GM19455 (cell line): ENCODE measurements around the gene SYNGAP1.

ENCODE experiments used
- ATAC-seq: cut with Tn5 transposase; IDR thresholded peaks from one replicate; pipeline ENCODE4 v1.9.1; 2021; ENCODE audit not compliant: unreplicated experiment

SYNGAP1 gene

DNA sequence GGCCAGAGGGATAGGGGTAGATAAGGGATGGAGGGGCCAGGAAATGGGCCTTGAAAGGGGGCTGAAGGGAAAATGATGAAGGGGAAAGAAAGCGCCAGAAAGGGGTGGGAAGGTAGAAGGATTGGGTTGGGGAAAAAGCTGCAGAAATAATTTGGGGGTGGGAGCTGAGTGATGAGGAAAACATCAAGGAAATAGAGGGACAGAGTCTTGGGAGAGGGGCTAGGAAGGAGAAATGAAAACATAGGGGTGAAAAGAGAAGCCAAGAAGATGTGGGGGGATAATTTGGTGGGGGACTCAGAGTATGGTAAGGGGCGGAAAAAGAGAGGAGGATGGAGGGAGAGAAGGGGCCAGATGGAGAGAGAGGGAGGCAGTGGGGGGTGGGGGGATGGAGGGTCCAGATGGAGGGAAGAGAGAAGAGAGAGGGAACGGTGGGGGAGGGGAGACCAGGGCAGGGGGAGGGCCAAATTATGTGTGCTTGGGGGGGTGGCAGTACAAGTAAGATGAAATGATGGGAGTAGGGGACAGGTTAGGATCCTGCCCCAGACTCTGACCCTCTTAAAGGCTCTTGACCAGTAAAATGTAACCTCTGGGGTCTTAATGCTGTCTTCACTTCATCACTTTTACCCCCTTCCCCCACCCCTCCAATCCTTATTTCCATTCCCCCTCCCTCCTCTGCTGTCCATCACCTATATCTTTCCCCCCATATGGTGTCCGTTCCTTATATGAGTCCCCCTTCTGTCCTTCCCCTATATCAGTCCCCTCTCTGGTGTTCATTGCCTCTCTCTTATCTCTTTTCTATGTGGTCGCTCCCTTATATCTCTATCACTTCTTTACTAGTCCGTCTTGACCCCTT lies 852 bp downstream of the SYNGAP1 start:
- no peak for ATAC-seq

DNA sequence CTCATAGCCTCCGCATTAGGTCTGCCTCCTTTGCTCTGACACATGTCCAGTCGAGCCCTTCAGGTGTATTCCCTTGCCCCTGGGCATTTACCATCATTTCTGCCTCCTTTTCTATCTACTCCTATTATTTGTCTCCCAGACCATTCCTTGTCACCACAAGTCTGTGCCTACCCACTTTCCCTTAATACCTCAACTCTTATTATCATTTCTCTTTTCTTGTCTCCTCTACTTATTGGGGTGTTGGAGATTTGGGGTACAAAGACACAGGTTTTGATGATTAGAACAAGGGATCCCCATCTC lies 1.4 kb downstream of the SYNGAP1 start:
- ATAC-seq = no peak

DNA sequence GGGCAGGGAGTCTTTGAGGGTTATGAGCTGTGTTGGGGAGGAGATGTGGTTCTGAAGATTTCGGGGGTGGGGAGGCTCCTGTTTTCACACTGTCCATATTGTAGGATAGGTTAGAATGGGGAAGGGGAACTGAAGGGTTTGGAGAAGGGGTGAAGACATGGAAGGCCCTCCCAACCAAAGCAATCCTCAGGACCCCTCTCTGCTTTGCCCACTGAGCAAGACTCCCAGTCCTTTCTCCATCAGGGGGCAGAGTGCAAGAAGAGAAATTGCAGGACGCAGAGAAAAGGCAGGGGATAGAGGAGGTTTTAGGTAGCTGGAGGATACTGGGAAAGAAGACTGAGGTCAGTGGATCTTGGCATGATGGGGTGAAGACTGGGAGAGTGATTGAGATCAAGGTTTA lies 3.9 kb downstream of the SYNGAP1 start:
- no peak for ATAC-seq

DNA sequence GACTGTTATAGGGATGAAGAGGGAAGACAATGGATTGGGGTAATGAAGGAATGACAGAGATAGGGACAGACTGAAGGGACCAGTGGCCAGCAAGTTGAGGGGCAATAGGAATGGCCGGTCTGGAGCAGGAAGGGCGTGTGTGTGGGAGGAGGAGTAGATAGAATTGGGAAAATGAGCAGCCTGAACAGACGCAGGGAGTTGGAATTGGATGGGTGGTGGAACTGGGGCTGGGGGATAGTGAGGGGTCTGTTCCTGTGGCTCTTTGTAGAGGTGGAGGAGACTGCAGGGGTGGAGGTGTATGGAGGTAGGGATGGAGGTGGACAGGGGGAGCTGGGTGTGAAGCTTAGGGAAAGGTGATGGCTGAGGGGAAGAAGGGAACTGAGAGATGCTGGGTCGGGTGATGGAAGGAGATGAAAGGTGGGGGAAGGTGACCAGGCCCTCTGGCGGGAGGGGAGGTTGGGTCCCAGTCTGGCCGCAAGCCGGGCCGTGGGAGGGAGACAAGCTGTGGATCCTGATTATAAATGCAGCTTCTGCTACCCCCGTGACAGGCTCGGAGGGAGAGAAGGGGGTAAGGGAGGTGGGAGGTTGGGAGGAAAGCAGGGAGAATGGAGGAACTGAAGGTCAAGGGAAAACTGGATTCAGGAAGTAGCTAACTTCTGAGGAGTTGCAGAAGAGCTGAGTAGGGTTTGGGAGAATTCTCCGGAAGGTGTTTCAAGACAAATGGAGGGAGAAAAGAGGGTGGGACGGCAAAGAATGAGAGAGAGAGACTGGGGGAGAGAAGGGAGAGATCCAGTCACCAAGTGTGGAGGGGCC lies 5.2 kb downstream of the SYNGAP1 start:
- ATAC-seq = no peak

DNA sequence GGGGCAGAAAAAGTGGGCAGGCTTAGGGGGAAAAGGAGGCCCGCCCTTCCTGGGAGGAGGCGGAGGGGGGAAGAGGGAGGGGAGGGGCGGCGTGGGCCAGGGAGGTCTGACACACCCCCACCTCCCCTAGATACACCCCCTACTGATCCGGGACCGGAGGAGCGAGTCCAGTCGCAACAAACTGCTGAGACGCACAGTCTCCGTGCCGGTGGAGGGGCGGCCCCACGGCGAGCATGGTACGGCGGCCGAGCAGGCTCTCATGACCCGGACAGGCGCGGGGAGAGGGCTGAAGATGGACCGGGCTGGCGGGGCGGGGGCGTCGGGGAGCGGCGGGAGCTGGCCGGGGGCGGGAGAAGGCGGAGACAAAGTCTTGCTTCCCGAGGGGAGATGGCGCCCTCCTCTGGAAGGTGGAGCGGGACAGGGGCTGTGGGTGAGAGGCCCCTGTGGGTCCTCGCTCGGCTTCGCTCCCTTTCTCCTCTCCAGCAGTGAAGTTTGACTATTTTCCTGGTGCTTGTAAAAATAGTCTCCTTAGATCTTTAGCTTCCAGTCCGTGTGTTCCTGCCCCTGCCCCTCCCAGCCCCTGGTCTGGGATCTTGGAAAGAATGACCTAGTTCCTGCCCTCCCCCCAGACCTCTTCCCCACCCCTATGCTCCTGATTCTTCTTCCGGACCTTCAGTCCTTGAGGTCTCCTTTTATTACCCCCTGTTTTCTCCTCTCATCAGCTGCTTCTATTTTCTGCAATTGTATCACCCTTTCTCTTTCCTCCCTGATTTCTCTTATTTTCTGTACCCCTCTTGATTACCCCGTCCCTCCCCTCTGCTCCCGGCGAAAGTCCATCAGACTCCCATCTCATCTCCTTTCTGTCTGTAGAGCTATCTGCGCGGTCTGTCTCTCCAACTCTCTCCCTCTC lies 6.1 kb downstream of the SYNGAP1 start:
- no peak for ATAC-seq

DNA sequence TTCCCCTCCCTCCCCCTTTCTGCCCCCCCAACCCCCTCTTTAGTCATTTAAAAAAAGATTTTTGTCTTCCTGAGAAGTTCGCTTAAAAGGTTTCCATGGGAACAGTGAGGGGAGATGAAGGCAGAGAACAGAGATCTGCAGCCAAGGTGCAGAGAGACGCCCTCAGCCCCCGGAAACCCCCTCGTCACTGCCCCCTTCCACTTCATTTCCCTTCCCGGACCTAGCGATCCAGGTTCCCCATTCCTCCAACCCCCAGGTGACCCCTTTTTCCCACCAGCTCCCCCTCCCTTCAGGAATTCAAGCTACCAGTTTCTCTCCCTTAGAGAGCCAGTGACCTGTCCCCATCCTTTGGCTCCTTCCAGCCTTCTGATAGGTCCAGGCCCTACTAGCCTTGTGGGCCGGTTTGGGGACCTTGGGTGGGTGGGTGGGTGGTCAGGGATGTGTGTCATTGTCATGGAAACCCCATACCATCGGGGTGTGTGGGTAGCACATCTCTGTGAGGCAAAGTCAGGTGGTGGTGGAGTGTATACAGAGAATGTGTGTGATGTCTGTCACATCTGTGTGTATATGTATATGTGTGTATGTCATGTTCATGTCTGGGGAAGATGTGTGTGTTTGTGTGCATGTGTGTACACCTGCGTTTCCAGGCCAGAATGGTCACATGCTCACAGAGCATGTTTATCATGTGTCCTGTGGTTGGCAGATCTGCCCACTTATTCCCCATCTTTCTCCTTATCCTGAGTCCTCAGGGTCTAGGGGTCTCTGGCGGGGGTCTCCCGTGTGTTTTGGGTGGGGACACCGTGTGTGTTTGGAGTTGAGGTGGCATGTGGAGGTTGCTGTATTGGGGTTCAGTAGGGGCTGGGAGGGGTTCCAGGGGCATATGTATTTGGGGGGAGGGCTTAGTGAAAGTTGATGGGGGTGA lies 7.0 kb downstream of the SYNGAP1 start:
- ATAC-seq = no peak

DNA sequence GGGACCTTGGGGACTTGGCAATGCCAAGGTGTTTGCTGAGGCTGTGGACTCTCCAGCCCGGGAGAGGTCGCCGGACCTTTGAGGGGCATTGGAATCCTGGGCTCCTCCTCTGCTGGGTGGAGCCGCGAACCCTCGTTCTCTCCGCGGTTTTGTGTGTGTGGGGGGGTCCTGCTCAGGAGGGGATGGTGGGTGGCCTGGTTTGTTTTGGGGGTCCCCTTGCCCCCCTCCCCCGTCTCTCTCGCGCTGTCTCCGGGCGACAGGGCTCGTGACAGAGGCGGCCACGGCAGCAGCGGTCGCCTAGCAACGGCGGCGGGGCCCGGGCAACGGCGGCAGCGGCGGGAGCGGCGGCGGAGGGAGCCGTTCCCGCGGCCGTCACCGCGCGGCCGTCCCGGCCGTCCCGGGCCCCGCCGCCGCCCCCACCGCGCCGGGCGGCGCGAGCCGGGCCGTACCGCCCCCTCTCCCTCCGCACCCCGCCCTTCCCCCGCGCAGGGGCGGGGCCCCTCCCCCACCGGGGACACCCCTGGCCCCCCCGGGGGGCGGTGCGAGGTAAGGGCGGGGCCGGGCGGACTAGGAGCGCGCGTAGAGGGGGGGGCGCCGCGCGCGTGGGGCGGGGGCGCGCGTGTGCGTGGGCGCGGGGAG lies 7.8 kb downstream of the SYNGAP1 start:
- no peak for ATAC-seq

DNA sequence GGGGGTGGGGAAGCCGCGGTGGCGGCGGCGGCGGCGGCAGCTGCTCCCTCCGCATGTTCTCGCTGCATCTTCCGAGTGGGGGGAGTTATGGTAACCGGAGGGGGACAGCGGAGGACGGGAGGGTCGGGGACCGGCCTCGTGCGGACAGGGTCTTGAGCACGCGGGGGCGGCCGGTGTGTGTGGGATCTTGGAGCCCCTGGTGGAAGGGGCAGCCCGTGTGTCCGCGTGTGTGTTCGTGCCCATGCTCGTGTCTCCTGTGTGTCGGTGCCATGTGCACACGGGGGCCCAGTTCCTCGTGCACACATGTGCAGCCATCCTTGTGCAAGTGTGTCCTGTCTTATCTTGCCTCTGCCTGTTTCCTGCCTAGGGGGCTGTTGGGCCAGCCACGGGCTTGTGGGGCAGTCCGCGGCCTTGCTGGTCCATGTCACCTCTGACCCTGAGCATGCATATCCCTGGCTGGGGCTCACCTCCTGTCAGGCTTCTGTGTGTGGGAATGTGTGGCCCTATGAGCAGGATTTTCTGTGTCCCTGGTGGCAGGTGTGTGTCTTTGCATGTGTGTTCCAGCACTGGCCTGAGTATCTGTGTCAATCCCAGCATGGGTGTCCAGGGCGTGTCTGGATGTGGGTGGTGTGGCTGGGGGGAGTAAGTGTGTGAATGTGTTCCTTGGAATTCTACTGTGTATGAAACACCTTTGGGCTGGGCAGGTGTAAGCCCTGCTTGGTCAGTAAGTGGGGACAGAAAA lies 8.5 kb downstream of the SYNGAP1 start:
- no peak for ATAC-seq

DNA sequence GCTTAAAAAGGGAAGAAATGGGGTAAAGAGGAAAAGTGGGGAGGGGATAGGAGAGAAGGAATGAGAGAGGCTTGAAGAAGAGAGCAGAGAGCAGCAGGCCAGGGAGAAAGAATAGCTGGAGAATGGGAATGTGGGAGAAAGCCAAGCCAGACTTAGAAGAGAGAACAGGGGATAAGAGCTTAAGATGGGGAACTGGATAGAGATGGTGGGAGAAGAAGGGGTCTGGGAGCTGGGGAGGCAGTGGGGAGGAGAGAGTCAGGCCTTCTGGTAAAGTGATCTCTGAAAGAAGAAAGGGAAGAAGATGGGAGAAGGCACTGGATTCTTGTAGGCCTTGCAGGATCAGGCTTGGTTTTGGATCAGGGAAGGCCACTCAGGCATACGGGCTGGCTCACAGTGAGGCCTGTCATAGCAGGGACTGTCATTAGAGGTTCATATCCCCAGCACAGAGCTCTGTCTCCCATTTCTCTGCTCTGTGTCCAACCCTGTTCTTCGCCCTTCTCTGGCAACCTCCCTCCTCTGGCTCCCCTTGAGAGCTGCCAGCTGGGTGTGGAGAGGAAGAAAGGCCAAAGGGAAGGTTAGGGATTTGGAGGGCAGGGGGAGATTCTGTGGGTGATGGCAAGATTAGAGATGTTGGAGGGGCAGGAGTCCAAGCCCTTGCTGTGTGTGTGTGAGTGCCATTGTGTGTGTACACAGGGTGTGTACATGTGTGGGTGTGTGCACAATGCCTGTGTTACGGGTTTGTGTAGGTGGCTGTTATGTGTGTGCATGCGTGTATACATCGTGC lies 9.3 kb downstream of the SYNGAP1 start:
- ATAC-seq = no peak

DNA sequence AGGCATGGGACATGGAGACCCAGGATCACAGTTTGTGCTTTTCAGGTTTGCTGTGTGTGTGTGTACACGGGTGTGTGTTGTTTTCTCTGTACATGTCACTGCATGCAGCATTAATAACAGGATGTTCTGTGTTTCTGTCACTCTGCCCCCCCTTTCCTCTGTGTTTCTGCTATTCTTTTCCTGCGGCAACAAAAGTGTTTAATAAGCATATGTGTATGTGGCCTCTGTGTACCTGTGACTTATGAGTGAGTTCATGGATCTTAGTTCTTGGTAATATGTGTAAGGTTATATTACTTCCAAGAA lies 9.8 kb downstream of the SYNGAP1 start:
- ATAC-seq = no peak

DNA sequence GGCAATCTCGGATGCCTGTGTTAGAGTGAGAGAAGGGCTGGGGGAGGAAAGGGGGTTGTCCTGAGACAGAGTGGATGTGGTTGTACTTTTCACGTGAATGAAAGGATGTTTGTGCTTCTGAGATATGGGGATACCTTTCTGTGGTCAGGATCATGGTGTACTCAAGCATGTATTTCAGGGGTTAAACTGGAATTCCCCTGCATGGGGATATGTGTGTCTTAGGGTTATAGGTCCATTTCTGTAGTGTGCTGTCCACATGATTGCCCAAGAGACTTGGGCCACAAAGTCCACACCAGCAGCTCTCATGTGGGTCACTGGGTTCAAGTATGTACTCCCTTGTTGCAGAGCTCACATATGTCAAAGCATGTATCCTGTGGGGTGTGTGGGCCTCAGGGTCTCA lies 10.5 kb downstream of the SYNGAP1 start:
- ATAC-seq = no peak

DNA sequence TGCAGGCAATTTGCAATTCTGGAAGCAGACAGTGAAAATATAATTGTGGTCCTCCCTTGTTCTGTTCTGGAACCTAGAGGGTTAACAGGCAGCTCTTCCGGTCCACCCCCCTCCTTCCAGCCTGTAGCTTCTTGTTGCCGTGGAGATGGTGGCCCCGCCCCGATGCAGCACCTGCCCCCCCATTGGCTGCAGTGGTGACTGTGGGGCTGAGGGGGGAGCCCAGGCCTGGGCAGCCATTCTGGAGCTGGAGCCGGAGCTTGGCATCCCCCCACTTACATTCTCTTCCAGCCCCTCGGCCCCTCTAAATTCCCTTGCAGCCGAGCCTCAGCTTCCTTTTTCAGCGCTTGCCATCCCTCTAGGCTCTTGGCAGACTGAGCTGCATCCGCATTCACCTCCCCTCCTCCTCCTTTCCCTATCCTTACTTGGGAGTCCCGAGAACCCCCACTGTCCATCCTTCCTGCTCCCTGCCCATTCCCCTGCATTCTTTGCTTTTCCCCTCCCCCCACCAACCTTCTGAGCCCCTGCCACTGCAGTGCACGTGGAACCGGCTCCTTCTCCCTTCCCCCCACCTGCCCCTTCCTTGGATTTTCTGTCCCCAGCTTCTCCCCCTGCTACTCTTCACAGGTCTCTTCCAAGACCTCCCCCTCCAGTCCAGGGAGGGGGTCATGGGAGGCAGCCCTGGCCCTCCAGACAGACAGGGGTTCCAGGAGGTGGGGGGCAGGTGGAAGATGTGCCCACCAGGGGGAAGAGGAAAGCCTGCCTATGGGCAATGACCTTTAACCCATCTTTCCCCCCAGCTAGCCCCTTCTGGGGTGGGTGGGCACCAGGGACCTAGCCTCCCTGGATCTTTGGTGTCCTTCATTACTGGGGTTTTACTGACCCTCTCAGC lies 11.4 kb downstream of the SYNGAP1 start:
- no peak for ATAC-seq

DNA sequence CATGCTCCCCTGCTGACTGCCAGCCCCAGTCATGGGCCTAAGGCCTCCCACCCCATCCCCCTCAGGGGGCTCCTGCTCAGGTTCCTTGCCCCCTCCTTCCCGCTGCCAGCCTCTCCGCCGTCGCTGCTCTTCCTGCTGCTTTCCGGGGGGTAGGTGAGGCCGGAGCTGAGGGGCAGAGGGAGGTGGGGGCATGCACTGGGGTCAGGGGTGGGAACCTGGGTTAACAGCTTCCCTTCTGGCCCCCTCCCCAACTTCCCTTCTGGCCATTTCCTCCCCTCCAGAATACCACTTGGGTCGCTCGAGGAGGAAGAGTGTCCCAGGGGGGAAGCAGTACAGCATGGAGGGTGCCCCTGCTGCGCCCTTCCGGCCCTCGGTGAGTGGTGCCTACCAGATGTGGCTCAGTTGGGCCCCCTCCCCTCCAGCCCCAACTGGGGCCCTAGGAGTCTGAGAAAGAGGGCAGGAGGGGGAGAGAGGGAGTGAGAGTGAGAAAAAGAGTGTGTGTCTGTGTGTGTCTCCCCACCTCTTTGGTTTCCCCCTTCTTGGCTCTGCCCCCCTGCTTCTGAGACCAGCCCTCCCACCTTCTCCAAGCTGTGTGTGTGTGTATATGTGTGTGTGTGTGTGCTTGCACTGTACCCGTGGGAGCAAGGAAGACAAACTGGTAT lies 12.1 kb downstream of the SYNGAP1 start:
- ATAC-seq = no peak

DNA sequence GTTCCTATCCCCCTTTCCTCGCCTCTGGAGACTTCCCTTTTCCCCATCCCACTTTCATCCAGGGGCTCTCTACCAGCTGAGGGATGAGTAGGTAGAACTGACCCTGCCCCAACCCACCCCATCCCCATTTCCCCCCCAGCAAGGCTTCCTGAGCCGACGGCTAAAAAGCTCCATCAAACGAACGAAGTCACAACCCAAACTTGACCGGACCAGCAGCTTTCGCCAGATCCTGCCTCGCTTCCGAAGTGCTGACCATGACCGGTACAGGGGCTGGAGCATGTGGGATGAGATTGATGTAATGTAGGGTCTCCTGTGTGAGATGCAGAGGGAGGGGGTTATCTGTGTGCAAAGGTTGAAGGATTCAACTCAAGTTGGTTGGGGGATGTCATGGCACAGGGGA lies 12.7 kb downstream of the SYNGAP1 start:
- ATAC-seq = no peak

DNA sequence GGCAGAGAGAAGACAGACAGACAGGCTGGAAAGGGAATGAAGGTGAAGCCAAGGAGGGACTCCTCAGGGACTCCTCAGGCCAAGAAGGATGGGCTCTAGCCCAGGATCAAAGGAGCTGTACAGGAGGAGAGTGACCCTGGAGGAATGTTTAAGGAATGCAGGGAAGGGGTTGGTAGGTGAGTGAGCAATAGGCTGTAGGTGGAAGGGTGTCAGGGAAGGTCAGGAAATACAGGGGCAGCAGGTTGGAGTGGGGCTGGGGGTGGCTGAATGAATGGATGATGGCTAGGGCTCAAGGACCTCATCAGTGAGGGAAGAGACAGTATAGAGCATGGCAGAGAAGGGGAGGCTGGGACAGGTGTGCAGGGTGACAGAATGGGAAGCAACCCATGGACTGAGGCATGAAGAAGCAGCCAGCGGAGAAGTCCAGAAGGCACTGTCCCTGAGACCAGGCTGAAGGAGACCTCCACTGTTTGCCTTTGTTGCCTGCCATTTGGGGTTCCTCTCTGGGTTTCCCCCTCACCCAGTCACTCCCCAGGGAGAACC lies 13.2 kb downstream of the SYNGAP1 start:
- no peak for ATAC-seq

DNA sequence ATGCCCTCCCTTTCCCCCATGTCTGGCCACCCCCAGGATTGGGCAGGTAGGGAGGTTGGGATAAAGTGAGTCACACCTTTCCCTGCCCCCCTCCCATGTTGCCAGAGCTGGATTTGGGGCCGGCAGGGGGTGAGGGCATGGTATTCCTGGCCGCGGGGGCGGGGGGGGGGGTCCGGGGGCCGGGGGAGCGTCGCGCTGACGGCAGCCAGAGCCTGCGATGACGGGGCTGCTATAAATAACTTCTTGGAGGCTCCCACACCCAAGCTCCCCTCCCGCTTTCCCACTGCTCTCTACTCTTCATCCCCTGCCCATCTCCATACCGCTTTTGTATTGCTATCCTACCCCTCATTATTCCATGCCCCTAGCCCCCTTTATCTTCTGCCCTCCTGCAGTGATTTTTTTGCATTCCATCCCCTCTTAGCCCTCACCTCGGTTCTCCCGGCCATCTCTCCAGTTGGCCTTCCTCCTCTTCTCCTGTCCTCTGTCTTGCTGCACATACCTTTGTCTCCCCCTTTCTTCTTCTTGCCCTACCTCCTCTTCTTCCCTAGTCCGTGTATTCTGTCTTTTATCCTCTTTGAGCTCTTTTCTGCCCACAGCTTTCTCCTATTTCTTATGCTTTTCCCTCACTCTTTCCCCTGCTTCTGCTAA lies 13.8 kb downstream of the SYNGAP1 start:
- no peak for ATAC-seq
